GM19468 (cell line): ENCODE results near the gene CCL26.
"Not testable (repeated sequence)": the region's sequence is repeated elsewhere in the genome, so short reads cannot be mapped to it uniquely, and the experiment has no call there.

Experiments used
- ATAC-seq: cut with Tn5 transposase; IDR thresholded peaks from one replicate; pipeline ENCODE4 v1.9.1; 2021; ENCODE audit warnings: mild to moderate bottlenecking, moderate library complexity, moderate number of reproducible peaks; ENCODE audit not compliant: unreplicated experiment; ENCODE audit errors: extremely low read depth

The CCL26 gene

DNA sequence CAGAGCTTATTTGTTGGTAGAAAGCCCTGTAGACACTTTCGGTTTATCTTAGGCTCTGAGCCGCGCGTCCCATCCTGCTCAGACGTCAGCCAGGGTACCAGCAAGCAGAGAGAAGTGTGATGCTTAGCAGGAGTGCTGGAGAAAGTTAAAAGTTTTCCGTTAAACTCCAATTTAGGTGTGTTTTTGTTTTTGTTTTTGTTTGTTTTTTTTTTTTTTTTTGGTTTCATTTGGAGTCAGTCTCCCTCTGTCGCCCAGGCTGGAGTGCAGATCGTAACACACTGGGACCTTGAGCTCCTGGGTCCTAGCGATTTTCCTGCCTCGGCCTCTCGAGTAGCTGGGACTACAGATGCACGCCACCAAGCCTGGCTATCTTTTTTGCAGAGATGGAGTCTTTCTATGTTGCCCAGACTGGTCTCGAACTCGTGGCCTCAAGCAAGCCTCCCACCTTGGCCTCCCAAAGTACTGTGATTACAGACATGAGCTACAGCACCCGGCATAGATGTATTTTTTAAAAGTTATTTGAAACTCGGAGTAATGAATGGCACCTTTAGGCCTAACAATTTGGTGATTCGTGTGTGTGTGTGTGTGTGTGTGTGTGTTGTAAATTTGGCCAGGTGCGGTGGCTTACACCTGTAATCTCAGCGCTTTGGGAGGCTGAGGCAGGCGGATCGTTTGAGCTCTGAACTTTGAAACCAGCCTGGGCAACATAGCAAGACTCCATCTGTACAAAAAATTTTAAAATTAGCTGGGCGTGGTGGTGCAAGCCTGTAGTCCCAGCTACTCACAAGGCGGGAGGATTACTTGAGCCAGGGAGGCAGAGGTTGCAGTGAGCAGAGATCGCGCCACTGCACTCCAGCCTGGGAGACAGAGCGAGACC lies 32.0 kb downstream of the CCL26 start:
- ATAC-seq = peak; percentile 10

DNA sequence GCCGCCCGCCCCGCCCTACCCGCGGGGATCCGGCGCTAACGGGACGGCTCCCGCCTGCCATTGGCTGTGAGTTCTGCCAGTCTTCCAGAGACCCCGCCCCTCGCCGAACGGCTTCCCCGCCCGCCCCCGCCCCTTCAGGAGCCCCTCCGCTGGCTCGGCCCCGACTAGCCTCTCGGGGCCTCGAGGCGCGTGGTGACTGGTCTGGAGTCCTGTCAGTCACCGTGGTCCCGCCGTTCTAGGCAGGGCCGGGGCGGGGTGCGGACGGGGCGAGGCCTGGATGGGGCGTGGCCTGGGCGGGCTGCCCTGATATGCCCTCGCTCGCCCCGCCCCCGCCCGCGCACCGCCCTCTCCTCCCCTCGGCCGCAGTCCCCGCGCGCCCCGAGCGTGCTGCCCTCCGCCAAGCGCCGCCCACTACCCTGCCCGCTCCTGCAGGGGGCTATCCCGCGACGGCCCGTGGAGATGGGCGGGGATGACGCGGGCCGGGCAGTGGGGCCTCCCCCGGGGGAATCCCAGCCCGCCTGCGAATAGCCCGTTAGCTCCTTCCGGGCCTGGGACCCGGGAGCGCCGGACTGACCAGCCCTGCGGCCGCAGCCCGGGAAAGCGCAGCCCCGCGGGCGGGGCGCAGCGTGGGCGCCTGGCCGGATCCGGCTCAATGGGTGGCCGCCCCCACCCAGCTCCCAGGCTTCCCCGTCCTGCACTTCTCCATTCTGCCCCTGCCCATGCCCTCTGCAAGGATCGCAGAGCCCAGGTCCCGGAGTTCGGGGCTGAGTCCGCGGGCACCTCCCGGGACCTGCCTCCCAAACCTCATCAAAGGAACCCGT lies 32.8 kb downstream of the CCL26 start:
- peak; percentile 94 for ATAC-seq

DNA sequence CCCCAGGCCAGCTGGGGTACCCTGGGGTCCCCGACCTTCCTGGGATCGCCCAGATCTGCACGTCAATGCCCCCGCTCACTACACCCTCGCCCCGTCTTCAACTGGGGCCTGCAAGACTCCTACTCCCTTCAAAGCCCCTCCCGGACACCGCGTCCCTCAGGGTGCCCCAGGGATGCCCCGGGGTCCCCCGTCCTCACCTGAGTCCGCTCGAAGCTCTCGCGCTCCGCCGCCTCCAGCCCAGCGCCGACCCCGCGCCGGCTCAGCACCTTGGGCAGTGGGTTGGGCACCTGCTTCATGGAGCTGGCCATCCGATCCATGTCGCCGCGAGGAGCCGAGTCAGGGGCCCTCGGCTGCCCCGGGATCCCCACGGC lies 33.4 kb downstream of the CCL26 start, which contains the start of gene HIP1:
TSS of gene HIP1 (minus strand) at position 338 of the 371 bp plus-strand sequence. CDS start at position 317, 21 bp downstream.
- no peak for ATAC-seq

DNA sequence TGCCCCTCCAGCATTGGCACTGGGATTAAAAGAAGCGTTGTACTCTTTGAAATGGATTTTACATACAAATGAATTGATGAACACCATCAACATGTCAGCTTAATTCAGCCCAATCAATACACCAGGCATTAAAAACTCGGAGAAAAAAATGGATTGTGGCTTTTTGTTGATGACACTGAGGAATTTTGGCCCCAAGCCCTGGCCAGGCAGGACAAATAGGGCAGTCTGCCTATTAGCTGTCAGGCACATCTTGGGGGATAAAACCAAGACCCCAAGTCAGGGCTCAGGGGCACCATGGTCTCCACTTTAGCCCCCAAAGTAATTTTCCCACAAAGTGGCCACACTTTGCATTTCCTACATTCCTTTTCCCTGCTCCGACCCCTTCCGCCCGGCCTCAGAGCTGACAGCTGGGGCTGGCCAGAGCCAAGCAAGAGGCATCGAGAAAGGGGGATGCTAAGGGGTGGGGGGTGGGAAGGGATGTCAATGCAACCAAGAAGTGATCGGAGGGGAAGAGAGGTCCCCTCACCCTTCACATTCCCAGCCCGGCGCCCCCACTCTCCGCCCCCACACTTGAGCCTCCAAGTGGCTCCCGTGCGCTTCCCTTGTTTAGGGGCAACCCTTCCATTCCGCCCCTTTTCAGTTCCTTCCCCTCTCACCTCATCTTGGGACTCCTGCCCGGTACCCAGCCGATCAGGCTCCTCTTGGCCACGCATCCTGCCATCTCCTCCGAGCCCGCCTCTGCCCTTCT lies 34.0 kb downstream of the CCL26 start:
- no peak for ATAC-seq

DNA sequence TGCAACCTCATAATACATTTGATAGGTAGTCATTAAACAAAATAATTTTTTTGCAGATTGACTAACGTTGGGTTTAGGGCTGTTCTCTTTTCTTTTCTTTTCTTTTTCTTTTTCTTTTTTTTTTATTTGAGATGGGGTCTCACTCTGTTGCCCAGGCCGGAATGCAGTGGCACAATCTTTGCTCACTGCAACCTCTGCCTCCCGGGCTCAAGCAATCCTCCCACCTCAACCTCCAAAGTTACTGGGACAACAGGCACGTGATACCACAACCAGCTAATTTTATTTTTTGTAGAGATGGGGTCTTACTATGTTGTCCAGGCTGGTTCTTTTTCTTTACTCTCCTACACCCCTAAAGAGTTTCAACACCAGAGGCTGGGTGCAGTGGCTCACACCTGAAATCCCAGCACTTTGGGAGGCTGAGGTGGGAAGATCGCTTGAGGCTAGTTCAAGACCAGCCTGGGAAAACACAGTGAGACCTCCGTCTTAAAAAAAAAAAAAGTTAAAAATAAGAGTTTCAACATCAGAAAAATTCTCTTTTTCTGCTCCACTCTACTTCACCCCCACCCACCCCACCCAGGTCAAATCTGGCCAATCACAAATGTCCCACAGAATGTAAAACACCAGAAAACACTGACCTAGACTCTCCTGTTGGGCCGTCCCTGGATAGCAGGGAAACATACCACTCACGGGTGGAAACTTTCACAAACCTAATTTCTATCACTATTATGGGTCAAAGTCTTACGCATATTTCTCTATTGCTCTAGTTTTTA lies 36.2 kb downstream of the CCL26 start:
- no peak for ATAC-seq

DNA sequence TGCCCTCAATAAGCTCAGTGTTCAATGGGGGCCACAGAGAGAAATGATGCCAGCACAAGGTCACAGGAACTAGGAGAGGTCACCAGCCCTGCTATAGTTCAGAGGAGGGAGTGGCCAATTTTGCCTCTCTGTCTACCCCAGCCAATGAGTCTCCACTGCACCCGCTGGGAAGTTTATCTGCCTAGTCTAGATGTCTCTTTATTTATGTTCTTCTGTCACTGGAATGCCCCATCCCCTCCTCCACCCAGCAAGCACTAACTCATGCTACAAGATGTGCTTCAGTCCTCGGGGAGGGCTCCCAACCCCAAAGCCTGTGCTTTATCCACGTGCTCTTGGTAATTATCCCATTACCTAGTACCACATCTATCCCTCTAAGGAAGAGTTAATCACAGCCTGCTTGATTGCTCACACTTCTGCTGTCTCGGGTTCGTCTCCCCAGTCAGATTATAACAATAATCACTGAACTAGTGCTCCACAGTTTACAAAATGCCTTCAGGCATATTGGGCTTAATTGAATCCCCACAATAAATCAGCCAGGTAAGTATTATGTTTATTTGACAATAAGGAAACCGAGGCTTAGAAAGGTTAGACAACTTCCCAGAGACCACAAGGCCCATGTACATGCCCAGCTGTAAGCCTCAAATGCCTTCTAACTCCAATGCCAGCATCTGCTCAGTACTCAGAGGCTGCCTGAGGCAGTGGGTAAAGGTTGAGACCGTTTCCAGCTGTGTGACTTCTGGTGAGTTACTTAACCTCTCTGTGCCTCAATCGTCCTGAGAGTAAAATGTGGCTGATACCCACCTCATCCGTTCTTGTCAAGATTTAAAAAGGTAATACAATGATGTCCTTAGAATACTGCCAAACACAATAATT lies 37.2 kb downstream of the CCL26 start:
- no peak for ATAC-seq

DNA sequence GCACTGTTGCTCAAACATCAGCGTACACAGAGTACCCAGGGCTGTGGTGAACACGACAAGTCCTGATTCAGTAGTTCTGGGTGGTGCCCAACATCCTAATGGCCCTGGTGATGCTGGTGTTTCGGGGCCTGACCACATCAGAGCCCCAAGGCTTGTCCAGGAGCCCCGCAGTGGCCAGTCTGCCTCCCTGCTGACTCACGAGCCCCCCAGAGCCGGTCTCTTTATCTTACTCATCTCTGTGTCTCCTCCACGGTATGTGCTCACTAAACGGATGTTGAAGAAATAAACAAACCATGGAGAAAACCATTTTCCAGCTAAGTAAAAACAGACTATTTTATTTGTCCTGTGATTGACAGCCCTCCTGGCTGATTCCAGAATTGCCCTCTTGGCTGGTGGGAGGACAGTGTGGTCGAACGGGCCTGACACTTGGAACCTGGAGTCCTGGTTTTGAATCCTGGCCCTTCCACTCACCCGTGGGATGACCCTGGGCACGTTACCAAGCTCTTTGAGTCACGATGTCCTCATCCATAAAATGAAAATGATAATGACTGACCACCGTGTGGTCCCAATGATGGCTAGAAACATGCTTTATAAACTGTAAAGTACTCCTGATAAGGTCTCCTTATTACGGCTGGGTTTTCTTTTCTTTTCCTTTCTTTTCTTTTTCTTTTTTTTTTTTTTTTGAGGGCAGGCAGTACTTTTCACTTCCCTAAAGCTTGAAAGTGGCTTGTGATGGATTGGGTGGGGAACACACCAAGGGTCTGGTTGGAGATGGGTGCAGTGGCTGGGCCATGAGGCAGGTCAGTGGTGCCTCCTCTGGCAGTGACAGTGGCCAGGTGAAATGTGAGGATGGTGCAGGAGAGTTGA lies 39.0 kb downstream of the CCL26 start:
- ATAC-seq = no peak

DNA sequence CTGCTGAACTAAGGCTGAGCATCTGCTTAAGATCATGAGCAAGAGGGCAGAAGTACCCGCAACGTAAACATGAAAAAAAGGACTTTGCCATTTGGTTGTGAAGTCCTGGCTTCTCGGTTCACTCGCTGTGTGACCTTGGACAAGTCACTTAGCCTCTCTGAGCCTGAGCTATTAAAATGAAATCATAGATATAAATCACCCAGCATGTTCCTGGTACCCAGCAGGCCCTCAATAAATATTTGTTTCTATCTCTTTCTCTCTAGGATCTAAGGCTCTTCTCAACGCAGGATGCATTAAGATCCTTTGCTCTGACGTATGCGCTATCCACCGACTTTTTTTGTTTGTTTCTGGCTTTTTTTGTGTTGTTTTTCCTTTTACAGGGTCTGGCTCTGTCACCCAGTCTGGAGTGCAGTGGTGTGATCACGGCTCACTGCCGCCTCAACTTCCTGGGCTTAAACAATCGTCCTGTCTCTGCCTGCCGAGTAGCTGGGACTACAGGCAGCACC lies 39.9 kb downstream of the CCL26 start:
- no peak for ATAC-seq

DNA sequence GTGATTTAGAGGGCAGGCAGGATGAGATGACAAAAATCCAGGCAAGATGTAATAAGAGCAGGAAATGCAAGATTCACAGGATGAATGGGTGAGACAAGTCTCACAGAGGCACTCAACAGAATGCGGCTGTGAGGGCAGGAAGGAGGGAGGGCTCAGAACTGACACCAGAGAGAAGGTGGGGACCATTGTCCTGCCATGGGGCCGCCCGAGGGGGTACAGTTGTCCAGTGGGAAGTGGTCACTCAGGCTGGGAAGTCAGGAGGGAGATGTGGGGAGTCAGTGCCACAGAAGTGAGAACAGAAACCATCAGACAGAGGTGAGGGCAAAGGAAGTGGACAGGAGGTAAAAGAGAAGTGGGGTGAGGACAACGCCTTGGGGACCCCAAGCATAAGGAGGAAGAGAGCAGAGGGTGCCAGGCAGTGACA lies 42.1 kb downstream of the CCL26 start:
- no peak for ATAC-seq

DNA sequence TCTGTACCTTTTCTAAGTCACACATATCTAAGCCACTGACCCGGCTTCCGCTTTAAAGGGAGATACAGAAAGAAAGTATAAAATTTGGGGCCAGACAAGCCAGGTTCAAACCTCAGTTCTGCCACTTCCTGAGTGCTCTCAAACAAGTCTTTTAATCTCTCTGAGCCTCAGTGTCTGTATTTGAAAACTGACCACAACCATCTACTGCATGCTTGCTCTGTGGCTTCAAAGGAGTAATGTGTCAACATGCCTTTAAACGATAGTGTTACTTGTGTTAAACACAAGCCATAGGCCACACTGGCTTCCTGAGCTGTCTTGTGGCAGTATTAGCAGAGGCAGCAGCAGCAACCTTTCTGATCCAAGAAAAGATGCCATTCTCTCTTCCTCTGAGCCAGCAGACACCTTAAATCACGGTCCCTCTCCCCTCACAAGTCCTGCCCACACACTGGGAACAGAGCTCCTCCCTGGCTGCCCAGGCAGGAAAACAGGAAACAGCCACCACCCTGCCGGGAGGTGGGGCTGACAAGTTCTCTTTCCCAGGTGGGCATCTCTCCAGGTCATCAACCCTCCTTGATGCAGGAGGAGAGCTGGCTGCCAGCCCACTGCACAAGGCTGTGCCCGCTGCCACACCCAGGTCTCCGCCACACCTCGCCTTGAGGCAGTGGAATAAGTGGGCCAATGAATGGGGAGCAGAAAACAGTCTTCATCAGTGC lies 44.0 kb downstream of the CCL26 start:
- ATAC-seq = no peak

DNA sequence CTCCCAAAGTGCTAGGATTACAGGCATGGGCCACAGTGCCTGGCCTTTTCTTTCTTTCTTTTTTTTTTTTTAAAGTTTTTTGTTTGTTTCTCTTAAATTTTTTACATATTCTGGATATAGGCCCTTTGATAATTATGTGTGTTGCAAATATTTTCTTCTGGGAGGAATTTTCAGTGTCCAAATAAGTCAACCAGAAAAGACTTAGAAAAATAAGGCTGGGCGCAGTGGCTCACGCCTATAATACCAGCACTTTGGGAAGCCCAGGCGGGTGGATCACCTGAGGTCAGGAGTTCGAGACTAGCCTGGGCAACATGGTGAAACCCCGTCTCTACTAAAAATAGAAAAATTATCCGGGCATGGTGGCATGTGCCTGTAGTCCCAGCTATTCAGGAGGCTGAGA lies 44.7 kb downstream of the CCL26 start:
- ATAC-seq = not testable (repeated sequence)

DNA sequence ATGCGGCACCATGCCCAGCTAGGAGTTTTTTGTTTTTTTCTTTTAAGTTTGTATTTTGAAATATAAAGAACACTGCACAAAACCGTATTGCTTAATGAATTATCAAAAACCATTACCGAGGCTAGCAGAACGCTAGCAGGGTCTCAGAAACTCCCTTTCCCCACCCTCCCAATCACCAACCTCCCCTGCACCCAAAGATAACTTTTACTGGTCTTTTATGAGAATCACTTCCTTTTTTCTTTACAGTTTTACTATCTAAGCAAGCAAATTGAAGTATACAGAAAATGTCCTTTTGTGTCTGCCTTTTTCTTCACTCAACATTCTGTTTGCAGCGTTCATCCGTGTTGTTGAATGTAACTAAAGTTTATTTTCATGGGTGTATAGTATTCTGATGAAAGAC lies 46.7 kb downstream of the CCL26 start:
- ATAC-seq = no peak

DNA sequence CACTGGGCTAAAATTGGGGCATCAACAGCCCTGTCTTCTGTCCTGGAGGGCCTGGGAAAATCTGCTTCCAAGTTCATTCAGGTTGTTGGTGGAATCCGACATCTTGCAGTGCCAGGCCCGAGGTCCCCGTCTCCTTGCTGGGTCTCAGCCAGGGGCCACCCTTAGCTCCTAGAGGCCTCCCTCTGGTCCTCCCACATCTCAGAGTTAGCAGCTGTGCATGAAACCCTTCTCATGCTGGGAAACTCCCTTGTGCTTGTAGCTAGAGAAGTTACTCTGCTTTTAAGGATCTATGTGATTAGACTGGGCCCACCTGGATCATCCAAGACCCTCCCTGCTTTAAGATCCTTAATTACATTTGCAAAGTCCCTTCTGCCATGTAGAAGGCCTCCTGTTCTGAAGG lies 48.6 kb downstream of the CCL26 start:
- no peak for ATAC-seq

DNA sequence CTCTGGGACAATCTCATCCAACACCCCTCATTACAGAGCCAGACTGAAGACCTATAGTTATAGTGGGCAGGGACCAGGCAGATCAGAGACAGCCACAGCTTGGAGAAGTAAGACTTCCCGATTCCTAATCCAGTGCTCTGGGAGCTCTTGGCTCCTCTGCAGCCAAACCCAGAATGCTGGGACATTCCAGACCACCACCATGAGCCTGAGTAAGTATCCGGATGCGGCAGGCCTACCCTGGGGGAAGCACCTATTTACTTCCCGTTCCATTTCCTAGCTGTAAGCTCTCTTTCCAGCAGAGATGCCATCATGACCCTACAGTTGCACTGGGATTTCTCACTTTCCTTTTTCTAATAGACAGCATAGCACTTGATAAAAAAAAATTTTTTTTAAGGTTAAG lies 49.6 kb downstream of the CCL26 start:
- no peak for ATAC-seq

DNA sequence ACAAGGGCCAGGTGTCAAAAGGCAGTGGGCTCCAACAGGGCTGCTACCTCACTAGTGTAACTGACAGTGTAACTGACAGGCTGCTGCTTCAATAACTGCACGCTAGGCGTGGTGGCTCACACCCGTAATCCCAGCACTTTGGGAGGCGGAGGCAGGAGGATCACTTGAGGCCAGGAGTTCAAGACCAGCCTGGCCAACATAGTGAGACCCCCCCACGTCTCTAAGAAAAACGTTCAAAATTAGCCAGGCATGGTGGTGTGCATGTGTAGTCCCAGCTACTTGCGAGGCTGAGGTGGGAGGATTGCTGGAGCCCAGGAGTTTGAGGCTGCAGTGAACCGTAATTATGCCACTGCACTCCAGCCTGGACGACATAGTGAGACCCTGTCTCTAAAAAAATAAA lies 50.1 kb downstream of the CCL26 start:
- ATAC-seq = not testable (repeated sequence)

DNA sequence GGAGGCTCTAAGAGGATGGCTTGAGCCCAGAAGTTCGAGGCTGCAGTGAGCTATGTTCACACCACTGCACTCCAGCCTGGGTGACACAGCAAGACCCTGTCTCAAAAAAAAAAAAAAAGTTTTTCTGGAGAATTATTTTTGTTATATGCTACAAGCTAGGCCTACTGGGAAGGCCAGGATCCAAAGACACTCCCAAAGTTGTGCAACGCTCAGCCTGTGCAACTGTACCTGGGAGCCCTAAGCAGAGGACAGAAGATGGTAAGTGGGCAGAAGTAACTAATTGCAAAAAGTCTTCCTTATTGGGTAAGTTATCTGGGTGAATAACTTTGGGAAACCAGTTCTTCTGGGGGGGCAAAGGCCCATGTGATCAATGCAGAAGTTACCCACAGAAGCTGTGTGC lies 50.6 kb downstream of the CCL26 start:
- ATAC-seq = no peak

DNA sequence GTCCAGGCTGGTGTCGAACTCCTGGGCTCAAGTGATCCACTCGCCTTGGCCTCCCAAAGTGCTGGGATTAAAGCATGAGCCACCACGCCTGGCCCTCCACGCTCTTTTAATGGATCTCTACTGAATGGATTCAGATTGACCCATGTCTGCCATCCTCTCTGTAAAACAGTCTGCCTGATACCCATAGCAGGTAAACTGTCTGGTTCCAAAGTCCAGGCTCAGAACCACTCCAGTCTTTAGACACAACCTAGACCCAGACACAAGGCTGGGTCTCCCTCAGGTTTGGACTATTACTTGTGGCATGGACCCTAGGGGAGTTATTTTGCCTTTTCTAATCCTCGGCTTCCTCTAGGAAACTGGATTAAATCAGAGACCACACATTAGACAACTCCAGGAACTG lies 52.4 kb downstream of the CCL26 start:
- ATAC-seq = no peak
